Inflammatory macrophage (primary cell): Measurements from ENCODE around the gene CEP152.
A peak's percentile ranks its signal among the peaks of the same experiment; 100 is the strongest.

Experiments used
- DNase-seq, 2 donors: peaks; one replicate each; pipeline ENCODE4 v3.0.0-alpha.2; 2020 to 2022

Gene CEP152

GRCh38 chr15:48761393-48762158, 49.3 kb downstream of the CEP152 start:
- DNase-seq = no peak

DNA sequence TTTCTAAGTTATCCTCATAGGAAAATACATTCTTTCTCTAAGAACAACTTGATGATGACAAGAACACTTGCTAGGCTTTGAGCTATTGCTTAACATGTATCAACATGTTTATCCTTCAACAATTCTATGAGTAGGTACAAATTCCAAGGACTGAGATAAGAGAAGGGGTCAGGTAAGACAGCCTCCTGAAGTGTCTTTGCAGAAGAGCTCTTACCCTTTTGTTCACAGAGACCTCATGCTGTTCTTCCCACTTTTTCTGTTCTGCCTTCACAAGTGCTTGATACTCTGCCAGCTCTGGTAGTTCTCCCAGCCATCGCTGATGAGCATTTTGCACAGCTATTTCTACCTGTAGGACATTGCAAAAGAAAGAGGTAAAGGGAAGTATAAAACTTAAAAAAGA, 50.9 kb downstream of the CEP152 start:
- no peak for DNase-seq

DNA sequence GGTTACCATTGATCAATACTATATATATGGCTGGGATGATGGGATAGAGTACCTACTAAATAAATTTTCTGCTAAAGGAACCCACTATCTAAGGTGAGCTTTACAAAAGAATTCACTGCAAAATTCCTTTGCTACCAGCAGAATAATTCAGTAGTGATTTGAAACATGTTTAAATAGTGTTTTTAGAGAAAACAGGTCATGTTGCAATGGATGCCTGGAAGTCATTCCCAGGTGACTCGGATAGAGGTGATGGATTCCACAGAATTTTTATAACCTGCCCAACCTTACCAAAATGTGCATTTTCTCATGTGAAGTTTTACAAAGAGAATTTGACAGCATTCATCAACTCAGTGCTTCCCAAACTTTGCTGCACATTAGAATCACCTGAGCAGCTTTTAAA, 53.2 kb downstream of the CEP152 start:
- DNase-seq = no peak

- no peak for DNase-seq
Measured at GRCh38 chr15:48754011-48754410, 56.9 kb downstream of the CEP152 start.

- DNase-seq = no peak
Measured at GRCh38 chr15:48751595-48751994, 59.3 kb downstream of the CEP152 start.

- DNase-seq = no peak
Measured at GRCh38 chr15:48748535-48748934, 62.3 kb downstream of the CEP152 start.

DNA sequence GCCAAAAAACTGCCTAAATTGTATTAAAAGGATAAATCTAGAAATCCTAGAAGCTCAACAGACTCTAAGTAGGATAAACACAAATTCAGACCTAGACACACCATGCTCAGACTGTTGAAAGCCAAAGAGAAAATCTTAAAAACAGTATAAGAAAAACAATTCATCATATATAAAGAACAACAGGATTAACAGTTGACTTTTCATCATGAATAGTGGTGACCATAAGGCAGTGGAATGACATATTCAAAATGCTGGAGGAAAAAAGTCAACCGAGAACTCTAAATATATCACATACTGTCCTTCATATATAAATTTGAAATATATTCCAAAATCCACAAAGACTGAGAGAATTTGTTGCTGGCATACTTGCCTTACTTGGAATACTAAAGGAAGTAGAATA, 77.3 kb downstream of the CEP152 start:
- no peak for DNase-seq

DNA sequence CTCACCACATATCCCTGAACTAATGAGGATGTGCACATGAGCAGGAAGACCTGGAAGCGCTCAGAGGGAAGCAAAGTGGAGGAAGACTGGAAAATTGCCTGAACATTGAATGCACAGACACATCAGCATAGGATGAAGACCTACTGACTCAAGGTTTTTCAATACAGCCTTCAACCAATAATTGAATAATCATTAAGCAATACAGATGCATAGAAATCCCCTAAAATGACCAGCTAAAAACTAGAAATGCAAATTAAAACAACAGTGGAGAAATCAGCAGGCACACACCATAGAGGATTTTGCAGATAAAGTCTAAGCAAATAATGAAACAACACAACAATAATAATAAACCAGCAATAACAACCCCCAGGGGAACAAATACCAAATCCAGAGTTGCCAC, 80.4 kb downstream of the CEP152 start:
- DNase-seq = no peak

- no peak for DNase-seq
Measured at GRCh38 chr15:48723969-48724368, 86.9 kb downstream of the CEP152 start.

DNA sequence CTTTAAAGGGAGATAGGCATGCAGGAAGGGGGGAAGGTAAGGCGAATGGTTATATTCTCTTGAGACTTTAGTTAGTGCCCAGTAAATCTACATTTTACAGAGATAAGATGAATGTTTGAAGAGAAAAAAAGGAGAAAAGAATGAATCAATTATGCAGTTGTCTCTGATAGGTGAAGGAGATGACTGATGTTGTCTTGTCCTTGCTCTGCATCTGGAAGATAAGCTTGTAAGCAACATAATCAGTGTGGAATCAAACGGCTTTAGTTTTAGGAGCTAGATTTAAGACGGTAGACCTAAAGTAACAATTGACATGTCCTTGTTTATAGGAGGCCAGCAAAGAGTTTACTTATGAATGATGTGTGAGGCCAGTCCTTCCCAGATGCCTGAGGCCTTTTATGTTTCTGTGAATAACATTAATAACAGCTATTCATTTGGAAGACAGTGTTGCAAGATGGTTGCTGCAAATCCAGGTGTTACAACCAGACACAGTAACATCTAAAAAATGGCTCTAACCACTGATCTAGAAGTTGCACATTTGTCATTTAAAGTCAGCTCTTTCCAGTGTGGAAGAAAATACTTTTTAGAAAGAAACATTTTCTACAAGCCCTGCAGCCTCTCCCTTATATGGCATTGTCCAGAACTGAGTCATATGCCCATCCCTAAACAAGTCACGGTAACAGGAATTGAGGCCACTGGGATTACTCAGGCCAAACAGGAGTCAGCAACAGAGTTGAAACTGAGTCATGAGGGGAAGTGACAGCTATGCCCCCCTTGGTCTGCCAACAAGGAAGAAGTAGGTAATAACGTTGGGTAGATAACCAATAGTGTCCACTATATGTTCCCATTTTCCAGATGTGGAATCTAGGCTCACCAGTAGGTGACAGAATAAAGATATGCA, 87.9 kb downstream of the CEP152 start:
- DNase-seq = peak in 1 of 2 donors; percentile 9

GRCh38 chr15:48721061-48721810, 89.6 kb downstream of the CEP152 start:
- no peak for DNase-seq

DNA sequence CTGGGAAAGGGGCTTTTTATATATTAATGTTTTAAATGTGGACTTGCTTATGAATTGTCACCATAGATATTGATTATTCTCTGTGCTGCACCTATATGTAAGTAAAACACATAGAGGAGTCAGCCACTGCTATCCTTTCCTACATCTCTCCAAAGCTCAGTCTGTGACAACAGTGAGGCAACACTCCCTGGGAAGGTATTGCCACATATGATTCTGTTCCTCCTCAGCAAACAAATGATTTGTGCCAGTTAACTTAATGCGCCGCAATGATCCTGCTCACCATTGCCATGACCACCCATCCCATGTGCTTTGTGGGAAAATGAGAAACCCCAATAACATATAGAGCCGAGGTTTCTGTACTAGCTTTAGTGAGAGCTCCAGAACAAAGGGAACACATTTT, 90.2 kb downstream of the CEP152 start:
- DNase-seq = peak in 1 of 2 donors; percentile 4

GRCh38 chr15:48719668-48720067, 91.2 kb downstream of the CEP152 start:
- DNase-seq = no peak

DNA sequence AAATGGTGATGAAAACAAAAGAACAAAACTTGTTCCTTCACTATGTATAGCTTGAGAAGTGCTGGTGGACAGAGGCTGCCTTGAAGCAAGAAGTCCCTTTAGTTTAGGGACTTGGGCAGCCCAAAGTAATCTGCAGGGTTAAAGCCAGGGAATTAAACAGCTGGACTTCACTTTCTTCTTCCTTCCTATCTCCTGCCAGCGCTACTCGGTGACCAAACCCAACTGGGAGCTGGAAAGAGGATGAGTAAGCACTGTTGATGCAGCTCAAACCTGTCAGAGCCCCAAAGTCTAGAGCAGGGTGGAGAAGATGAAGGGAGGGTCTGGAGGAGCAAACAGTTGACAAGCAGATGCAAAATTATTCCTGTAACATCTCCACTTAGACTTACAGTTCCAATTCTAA, 92.2 kb downstream of the CEP152 start:
- DNase-seq = no peak

DNA sequence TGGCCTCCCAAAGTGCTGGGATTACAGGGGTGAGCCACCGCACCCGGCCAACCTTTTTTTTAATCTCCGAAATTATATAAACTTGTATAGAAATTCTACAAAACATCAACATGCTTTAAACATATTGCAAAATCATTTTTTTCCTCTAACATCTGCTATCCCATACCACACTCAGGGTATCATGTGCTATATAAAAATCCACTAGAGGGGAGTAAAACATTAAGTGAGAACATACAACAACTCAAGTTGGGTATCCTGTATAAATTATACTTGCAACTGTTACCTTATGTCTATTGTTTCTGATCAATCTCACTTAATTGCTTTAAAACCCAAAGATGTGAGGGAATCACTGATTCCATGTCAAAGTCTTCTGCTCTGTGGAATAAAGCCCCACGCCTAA, 93.4 kb downstream of the CEP152 start:
- no peak for DNase-seq

- DNase-seq = no peak
Measured at GRCh38 chr15:48712546-48712945, 98.3 kb downstream of the CEP152 start.

GRCh38 chr15:48710952-48711495, 99.8 kb downstream of the CEP152 start:
- DNase-seq = no peak

DNA sequence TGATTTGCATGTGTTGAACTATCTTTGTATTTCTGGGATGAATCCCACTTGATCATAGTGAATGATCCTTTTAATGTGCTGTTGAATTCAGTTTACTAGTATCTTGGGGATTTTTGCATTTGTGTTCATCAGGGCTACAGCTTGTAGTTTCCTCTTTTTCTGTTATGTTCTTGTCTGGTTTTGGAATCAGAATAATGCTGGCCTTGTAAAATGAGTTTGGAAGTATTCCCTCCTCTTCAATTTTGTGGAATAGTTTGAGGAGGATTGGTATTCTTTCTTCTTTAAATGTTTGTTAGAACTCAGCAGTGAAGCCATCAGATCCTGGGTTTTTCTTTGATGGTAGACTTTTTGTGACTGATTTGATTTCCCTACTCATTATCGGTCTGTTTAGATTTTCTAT, 102.2 kb downstream of the CEP152 start:
- no peak for DNase-seq

DNA sequence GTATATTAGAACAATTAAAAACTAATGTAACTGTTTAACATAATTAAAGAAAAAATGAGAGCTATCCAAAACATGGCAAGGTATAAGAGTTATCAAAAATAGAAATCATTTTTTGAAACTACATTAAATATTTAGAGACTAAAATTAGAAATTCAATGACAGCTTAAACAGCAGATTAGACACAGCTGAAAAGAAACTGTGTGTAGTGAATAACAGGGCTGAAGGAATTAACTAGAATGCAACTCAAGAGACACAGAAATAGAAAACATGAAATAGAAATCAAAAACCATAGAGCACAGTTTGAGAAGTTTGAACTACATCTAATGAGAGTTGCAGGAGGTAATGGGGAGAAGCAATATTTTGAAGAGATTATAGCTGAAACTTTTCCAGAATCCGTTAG, 105.5 kb downstream of the CEP152 start:
- no peak for DNase-seq

- DNase-seq = no peak
Measured at GRCh38 chr15:48703544-48703943, 107.3 kb downstream of the CEP152 start.

GRCh38 chr15:48702569-48703236, 108.2 kb downstream of the CEP152 start:
- no peak for DNase-seq

DNA sequence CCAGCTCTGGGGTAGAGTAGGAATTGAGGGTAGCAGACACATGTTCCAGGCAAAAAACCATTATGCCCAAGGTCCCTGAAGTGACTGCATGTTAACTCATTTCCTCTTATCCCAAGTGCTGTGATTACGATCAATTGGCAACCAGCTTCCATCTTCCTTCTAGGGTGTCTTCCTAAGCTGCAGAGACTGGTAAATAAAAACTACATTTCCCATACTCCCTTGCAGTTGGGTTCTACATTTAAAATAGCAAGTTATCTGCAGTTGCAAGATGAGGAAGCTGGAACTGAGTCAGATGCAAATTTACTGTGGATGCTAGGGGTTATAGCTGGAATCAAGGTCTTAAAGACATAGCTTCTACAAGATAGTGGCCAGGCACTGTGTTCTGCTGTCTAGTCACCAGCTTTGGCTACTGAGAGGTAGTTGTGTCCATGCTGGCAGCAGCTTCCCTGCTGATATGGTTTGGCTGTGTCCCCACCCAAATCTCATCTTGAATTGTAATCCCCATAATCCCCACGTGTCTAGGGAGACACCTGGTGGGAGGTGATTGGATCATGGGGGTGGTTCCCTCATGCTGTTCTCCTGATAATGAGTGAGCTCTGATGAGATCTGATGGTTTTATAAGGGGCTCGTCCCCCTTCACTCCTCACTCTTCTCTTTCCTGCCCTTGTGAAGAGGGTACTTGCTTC, 114.1 kb downstream of the CEP152 start:
- DNase-seq = no peak
